Left ventricle myocardium inferior (tissue), 1 donor: Measurements from ENCODE around the gene CCDC201. TPM values are rescaled to one million over a fixed set of nuclear protein-coding genes. Genes with fewer than 3 reads are reported as not detected.

Source experiments
- DNase-seq: peaks from one replicate; pipeline ENCODE4 v3.0.0-alpha.2; 2020
- H3K27ac ChIP-seq: fragments of 200-600 bp; replicated peaks from 2 replicates; pipeline ENCODE4 v1.8.0; 2021
- H3K27me3 ChIP-seq: fragments of 200-600 bp; 2 replicates; pipeline ENCODE4 v1.8.0; 2021; ENCODE audit warnings: low read depth
- H3K36me3 ChIP-seq: fragments of 200-600 bp; 2 replicates; pipeline ENCODE4 v1.8.0; 2021
- H3K4me1 ChIP-seq: fragments of 200-600 bp; 2 replicates; pipeline ENCODE4 v1.8.0; 2021
- H3K4me3 ChIP-seq: fragments of 200-600 bp; 2 replicates; pipeline ENCODE4 v1.8.0; 2021; ENCODE audit warnings: mild to moderate bottlenecking, moderate library complexity
- H3K9me3 ChIP-seq: fragments of 200-600 bp; replicated peaks from 2 replicates; pipeline ENCODE4 v1.8.0; 2021
- CTCF ChIP-seq: fragments of 200-600 bp; IDR thresholded peaks from 2 replicates; pipeline ENCODE4 v1.8.0; 2021; ENCODE audit warnings: antibody characterized with exemption, mild to moderate bottlenecking, borderline replicate concordance
- intact Hi-C: fragments of 100-400 bp; cut with micrococcal nuclease; formaldehyde crosslinking; loops from one replicate; pipeline ENCODE4 v1.11.0; 2022
- long read RNA-seq: library from polyadenylated mRNA; unstranded; transcript quantifications from one replicate; pipeline ENCODE4 v2.0.0, GENCODE V29; 2021
- total RNA-seq: library from RNA; stranded (reverse); fragmentation: NEBNext Ultra II Directional; extraction: Animal tissue kit (Norgen Biotek cat#: 25700); gene quantifications from one replicate; pipeline ENCODE4 v1.2.1, GENCODE V29; 2021
- donor health status: DM: no; HTN: yes; CAD: no; lungs with severe emphysema.

CCDC201 gene, protein sequence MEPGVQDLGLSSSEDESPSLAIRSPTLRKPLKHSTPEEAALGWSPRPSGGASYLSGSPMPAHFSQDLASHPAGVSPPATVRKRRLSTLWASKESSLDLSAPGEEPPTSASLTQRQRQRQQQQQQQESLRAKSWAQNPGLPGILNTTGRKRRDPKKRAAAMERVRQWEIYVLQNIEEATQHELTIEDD
- not detected for total RNA-seq
- long read RNA-seq, result 0 reads

DNA sequence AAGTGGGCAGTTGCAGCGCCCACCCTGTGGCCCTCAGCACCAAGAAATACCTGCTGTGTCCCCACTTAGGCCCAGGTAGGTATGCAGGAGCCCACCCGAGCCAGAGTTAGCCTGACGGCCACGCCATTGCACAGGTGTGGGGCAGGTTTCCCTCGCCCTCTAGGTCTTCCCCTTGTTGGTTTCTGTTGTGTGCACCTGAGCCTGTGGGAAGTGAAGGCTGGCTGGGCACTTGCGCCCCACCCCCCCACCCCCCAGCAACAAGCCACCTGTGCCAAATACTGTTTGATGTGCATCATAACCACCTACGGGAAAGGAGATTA is at the start of gene CCDC201:
CCDC201 (minus strand) TSS at position 48 of the 320 bp plus-strand sequence. CDS start 75 bp downstream, outside the sequence.
- no peak within 1 kb of the TSS for H3K4me3 ChIP-seq
- no peak within 1 kb of the TSS for H3K27ac ChIP-seq
- DNase-seq, result no peak
- no peak for TF ChIP-seq CTCF
- H3K4me1 ChIP-seq, result no peaks in the 10 kb centered on the region
- intact Hi-C loops, result no loop called here
- no peaks in the 10 kb centered on the region for H3K36me3 ChIP-seq
- H3K9me3 ChIP-seq, result peaks cover 9% of the 10 kb centered on the region
- H3K27me3 ChIP-seq, result peaks cover 8% of the 10 kb centered on the region

- H3K4me3 ChIP-seq, result peak overlapping the region; percentile 75
- peaks cover 56% of the 10 kb centered on the region for H3K4me1 ChIP-seq
- no peaks in the 10 kb centered on the region for H3K9me3 ChIP-seq
- peaks cover 10% of the 10 kb centered on the region for H3K27me3 ChIP-seq
- peak overlapping the region; percentile 73 for H3K27ac ChIP-seq
- peaks cover 2% of the 10 kb centered on the region for H3K36me3 ChIP-seq
- peak; percentile 93 for TF ChIP-seq CTCF
- intact Hi-C loops, result loop anchor here (2.0 to 5.0 kb wide), 2 partner anchors 429 to 1165 kb away; no protein-coding TSS in a partner anchor
- DNase-seq, result peak; percentile 66
Observed at GRCh38 chr7:45921699-45922519, 49.0 kb upstream of the CCDC201 start.

GRCh38 chr7:45921381-45921698 is 48.5 kb upstream of the CCDC201 start:
- H3K4me3 ChIP-seq, result peak overlapping the region; percentile 75
- no peak for DNase-seq
- TF ChIP-seq CTCF, result no peak
- H3K36me3 ChIP-seq, result peaks cover 8% of the 10 kb centered on the region
- intact Hi-C loops, result loop anchor here (5.0 kb wide), 1 partner anchor 1166 kb away; no protein-coding TSS in a partner anchor
- H3K27me3 ChIP-seq, result peaks cover 10% of the 10 kb centered on the region
- H3K9me3 ChIP-seq, result no peaks in the 10 kb centered on the region
- H3K4me1 ChIP-seq, result peaks cover 56% of the 10 kb centered on the region
- peak overlapping the region; percentile 73 for H3K27ac ChIP-seq

GRCh38 chr7:45920502-45921380 is 47.9 kb upstream of the CCDC201 start, which contains the start of gene IGFBP3:
Gene IGFBP3 (minus strand): TSS chr7:45921272. CDS start chr7:45921140, 132 bp downstream.
- peak; percentile 60 for DNase-seq
- Histone ChIP-seq H3K4me3 (peak within 1 kb of the TSS; percentile 75), H3K9me3 (no peaks in the 10 kb centered on the region), H3K27ac (peak within 1 kb of the TSS; percentile 73), H3K27me3 (peaks cover 10% of the 10 kb centered on the region), H3K36me3 (peaks cover 14% of the 10 kb centered on the region), H3K4me1 (peaks cover 56% of the 10 kb centered on the region)
- intact Hi-C loops, result loop anchor here (5.0 kb wide), 1 partner anchor 1167 kb away; no protein-coding TSS in a partner anchor
- TF ChIP-seq CTCF, result no peak

DNA sequence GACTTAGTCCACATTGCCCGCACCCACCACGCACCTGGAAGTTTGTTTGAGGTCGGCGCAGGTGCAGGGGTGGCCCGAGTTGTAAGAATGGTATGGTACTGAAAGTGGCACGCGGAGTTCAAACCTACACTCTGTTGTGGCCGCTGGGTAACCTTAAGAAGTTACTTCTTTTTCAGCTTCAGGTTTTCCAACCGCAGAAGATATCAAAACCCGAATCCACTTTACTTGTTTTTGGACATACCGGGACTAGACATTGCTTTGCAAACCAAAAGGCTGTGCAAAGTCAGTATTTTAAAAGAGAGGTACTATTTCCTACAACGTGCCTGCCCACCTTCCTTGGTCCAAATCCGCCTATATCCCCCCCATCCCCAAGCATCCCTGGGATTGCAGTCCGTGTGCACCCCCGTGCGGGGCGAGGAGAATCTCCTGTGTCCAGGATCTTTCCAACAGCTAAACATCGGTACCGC is 47.1 kb upstream of the CCDC201 start:
- Histone ChIP-seq H3K27me3 (peaks cover 10% of the 10 kb centered on the region), H3K4me3 (peak overlapping the region; percentile 75), H3K9me3 (no peaks in the 10 kb centered on the region), H3K27ac (peak overlapping the region; percentile 73), H3K4me1 (peaks cover 56% of the 10 kb centered on the region), H3K36me3 (peaks cover 18% of the 10 kb centered on the region)
- intact Hi-C loops, result loop anchor here (5.0 to 10.0 kb wide), 3 partner anchors 1167 to 1335 kb away; no protein-coding TSS in a partner anchor
- DNase-seq, result no peak
- TF ChIP-seq CTCF, result no peak
